Lung (tissue), 12 donors: ENCODE results near the gene NEUROD2. TPM values are rescaled to one million over a fixed set of nuclear protein-coding genes. Genes with fewer than 3 reads are reported as not detected.

Experiments
- ATAC-seq: fragments of 200-7000 bp; cut with Tn5 transposase; one replicate; pipeline ENCODE4 v1.9.1; 2020; ENCODE audit warnings: moderate number of reproducible peaks; ENCODE audit not compliant: insufficient read depth, low FRiP score
- DNase-seq, 3 donors: peaks; one replicate each; pipeline ENCODE4 v3.0.0-alpha.2; 2013 to 2017
- H3K27ac ChIP-seq, 2 donors: one replicate each; pipeline ENCODE4 v1.5.1; 2013; ENCODE audit warnings: mild to moderate bottlenecking in 2 of 2, moderate library complexity in 2 of 2, control low read depth in 1 of 2, inconsistent platforms in 1 of 2, low read depth in 1 of 2, low read length in 1 of 2
- H3K27me3 ChIP-seq, 3 donors: one replicate each; pipeline ENCODE4 v1.5.1; 2013; ENCODE audit warnings: low read length in 2 of 3; ENCODE audit not compliant: control insufficient read depth in 3 of 3, insufficient read depth in 3 of 3
- H3K36me3 ChIP-seq, 4 donors: one replicate each; pipeline ENCODE4 v1.5.1; 2013; ENCODE audit warnings: low read length in 4 of 4, mild to moderate bottlenecking in 1 of 4, moderate library complexity in 1 of 4; ENCODE audit not compliant: control insufficient read depth in 4 of 4, insufficient read depth in 4 of 4
- H3K4me1 ChIP-seq, 5 donors: one replicate each; pipeline ENCODE4 v1.5.1; 2013; ENCODE audit warnings: low read length in 5 of 5, mild to moderate bottlenecking in 2 of 5, moderate library complexity in 1 of 5; ENCODE audit not compliant: control insufficient read depth in 5 of 5, insufficient read depth in 5 of 5
- H3K4me3 ChIP-seq: one replicate; pipeline ENCODE4 v1.5.1; 2013; ENCODE audit warnings: mild to moderate bottlenecking, control low read depth, moderate library complexity
- H3K9ac ChIP-seq, 2 donors: one replicate each; pipeline ENCODE4 v1.5.1; 2013; ENCODE audit warnings: low read length in 2 of 2, control low read depth in 1 of 2; ENCODE audit not compliant: insufficient read depth in 1 of 2
- H3K9me3 ChIP-seq, 4 donors: one replicate each; pipeline ENCODE4 v1.5.1; 2013; ENCODE audit warnings: low read length in 3 of 4, mild to moderate bottlenecking in 1 of 4, moderate library complexity in 1 of 4; ENCODE audit not compliant: control insufficient read depth in 4 of 4, insufficient read depth in 3 of 4
- CTCF ChIP-seq: IDR thresholded peaks from 2 replicates; pipeline ENCODE4 v1.5.1; 2012; ENCODE audit warnings: mild to moderate bottlenecking; ENCODE audit errors: control extremely low read depth, extremely low read depth
- WGBS, 2 donors: extraction: QIAGEN DNeasy Blood & Tissue Kit; methylation state at CpG; one replicate each; pipeline ENCODE4 v1.1.7; 2013; 5-methylcytosine and 5-hydroxymethylcytosine counted together
- polyA plus RNA-seq, 2 donors: library from polyadenylated mRNA; stranded (reverse); fragments of 200-250 nt; gene quantifications; one replicate each; pipeline ENCODE4 v1.2.1, GENCODE V29; 2013
- total RNA-seq, 2 donors: library from RNA; depleted of rRNA in 1 of 2; stranded (reverse); fragments of >200 nt in 1 of 2; gene quantifications; one replicate each; pipeline ENCODE4 v1.2.1, GENCODE V29; 2014 to 2021
- donor health status: control.
- donor health status: control.
- donor health status: Bipolar disorder and iron deficiency.
- donor health status: healthy.
- donor health status: DM: yes; HTN: yes; CAD: no.

Gene NEUROD2
- total and polyA plus RNA-seq, 4 donors: 0.04 TPM; not detected in 3

- H3K27me3 ChIP-seq: peaks cover 13 to 60% (median 33%) of the 10 kb centered on the region in 3 donors
- H3K27ac ChIP-seq: no peak overlapping the region
- no peak overlapping the region for H3K4me3 ChIP-seq
- H3K4me1 ChIP-seq: peaks cover 0 to 4% (median 0%) of the 10 kb centered on the region in 5 donors
- H3K9me3 ChIP-seq: peaks cover 0 to 6% (median 0%) of the 10 kb centered on the region in 4 donors
- H3K9ac ChIP-seq: no peak overlapping the region
- WGBS, 2 donors: 79 to 83% methylated on average over 7 of the region's 7 CpGs
- TF ChIP-seq CTCF: no peak
- ATAC-seq (no peak), DNase-seq (no peak)
- no peaks in the 10 kb centered on the region for H3K36me3 ChIP-seq
Observed at GRCh38 chr17:39612935-39613464, 5.3 kb upstream of the NEUROD2 start.

GRCh38 chr17:39612291-39612894, 4.7 kb upstream of the NEUROD2 start:
- H3K27me3 ChIP-seq: peaks cover 13 to 66% (median 36%) of the 10 kb centered on the region in 3 donors
- H3K4me1 ChIP-seq: peaks cover 0 to 2% (median 0%) of the 10 kb centered on the region in 5 donors
- WGBS, 2 donors: 78 to 79% methylated on average over 22 of the region's 22 CpGs
- H3K4me3 ChIP-seq: no peak overlapping the region
- no peak for TF ChIP-seq CTCF
- no peaks in the 10 kb centered on the region for H3K36me3 ChIP-seq
- ATAC-seq (no peak), DNase-seq (no peak)
- H3K9ac ChIP-seq: no peak overlapping the region
- H3K9me3 ChIP-seq: peaks cover 0 to 6% (median 0%) of the 10 kb centered on the region in 4 donors
- H3K27ac ChIP-seq: no peak overlapping the region

- H3K9me3 ChIP-seq: peaks cover 0 to 6% (median 0%) of the 10 kb centered on the region in 4 donors
- no peak overlapping the region for H3K9ac ChIP-seq
- peaks cover 16 to 62% (median 32%) of the 10 kb centered on the region in 3 donors for H3K27me3 ChIP-seq
- no peak overlapping the region for H3K4me3 ChIP-seq
- peaks cover 0 to 5% (median 0%) of the 10 kb centered on the region in 5 donors for H3K4me1 ChIP-seq
- WGBS, 2 donors: 90 to 94% methylated on average over 9 of the region's 9 CpGs
- TF ChIP-seq CTCF: no peak
- H3K27ac ChIP-seq: no peak overlapping the region
- H3K36me3 ChIP-seq: no peaks in the 10 kb centered on the region
- no peak for DNase-seq
- ATAC-seq: no peak
Observed at GRCh38 chr17:39611401-39612112, 3.8 kb upstream of the NEUROD2 start.
